ENCODE data around the gene CCDC127.

GRCh38 chr5:230711-231110 is 12.8 kb upstream of the CCDC127 start:
- no peak for TF ChIP-seq CTCF (conservative IDR thresholded peaks at IDR 0.05; ENCODE audit: low read depth, low read length)
- no peak for TF ChIP-seq EZH2phosphoT487 (IDR thresholded peaks at IDR 0.05; ENCODE audit: borderline replicate concordance, low read length)
- TF ChIP-seq EZH2 (IDR thresholded peaks at IDR 0.05; ENCODE audit: low read length, unreplicated experiment), result no peak
